CD4-positive, CD25-positive, alpha-beta regulatory T cell (primary cell): ENCODE measurements around the gene HFE. TPM values are rescaled to one million over a fixed set of nuclear protein-coding genes. Genes with fewer than 3 reads are reported as not detected.

ENCODE experiments used
- polyA plus RNA-seq, 4 donors: library from polyadenylated mRNA; unstranded; fragments of 300-500 nt; fragmentation: Illumina TruSeq; gene quantifications; one replicate each; pipeline ENCODE4 v1.2.3, GENCODE V29; 2021
- total RNA-seq: library from RNA; stranded (reverse); gene quantifications from one replicate; pipeline ENCODE4 v1.2.3, GENCODE V29; 2022

Gene HFE
- total and polyA plus RNA-seq, 5 donors from 2014 or later, result 1.2 to 2.6 (median 2.5) TPM

Other genes starting within 250 kb of the HFE start
- not detected for gene SLC17A3, start 213.2 kb upstream of the HFE start, total RNA-seq
- under 1 TPM in 1 of 4 donors, not detected in 3; 0.31 TPM for gene SLC17A3, start 213.2 kb upstream of the HFE start, polyA plus RNA-seq
- gene SLC17A2, start 156.7 kb upstream of the HFE start, total RNA-seq, result not detected
- not detected for gene SLC17A2, start 156.7 kb upstream of the HFE start, polyA plus RNA-seq
- gene TRIM38, start 124.6 kb upstream of the HFE start, total RNA-seq, result 22.9 TPM
- gene TRIM38, start 124.6 kb upstream of the HFE start, polyA plus RNA-seq, result 10 to 100 TPM in 1 of 4 donors, 1 to 10 TPM in 3; 6.6 to 10.9 (median 8.4) TPM